Adipose tissue (tissue), 3 donors: ENCODE data around the gene CYB5R2. TPM values are rescaled to one million over a fixed set of nuclear protein-coding genes. Genes with fewer than 3 reads are reported as not detected.
"Not testable (repeated sequence)": the region's sequence is repeated elsewhere in the genome, so short reads cannot be mapped to it uniquely, and the experiment has no call there.

ENCODE experiments used
- H3K27ac ChIP-seq: one replicate; pipeline ENCODE4 v1.5.1; 2013; ENCODE audit warnings: low read depth, low read length
- WGBS, 3 donors: extraction: QIAGEN DNeasy Blood & Tissue Kit; methylation state at CpG; one replicate each; pipeline ENCODE4 v1.1.7; 2013; 5-methylcytosine and 5-hydroxymethylcytosine counted together
- polyA plus RNA-seq, 3 donors: library from polyadenylated mRNA; stranded (reverse); fragments of 200-250 nt; gene quantifications; one replicate each; pipeline ENCODE4 v1.2.3, GENCODE V29; 2013
- donor health status: healthy with polysubstance abuse.
- donor health status: Bipolar disorder and iron deficiency.
- donor health status: healthy.

Gene CYB5R2
- polyA plus RNA-seq, 3 donors: 3.0 to 17.9 (median 10.4) TPM

DNA sequence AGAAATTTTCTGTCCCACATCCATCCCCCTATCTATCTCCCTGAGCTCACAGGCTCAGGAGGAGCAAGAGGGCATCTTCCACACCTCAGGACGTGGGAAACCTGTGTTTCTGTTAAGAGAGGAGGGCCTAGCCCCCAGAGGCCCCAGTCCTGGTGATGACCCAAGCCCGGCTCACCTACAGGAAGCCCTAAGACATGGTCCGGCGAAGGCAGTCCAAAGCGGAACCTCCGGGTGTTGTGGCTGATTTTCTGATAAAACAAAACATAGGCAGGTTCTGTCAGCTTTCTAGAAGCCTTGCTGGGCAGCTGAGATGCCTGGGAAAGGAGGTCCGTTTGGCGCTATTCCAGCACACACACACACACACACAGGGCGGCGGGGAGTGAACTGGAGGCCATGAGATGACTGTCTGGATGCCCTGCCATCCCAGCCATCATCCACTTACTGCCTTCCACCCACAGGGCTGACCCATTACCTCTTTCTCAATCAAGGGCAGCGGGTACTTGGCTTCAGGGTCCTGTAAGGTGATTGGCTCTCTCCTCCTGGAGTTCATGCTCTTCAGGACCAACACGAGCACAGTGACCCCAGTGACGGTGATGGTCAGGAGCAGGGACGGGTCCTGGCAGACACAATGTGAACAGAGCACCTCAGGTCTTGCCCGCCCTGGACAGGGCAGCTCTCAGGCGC is 882 bp downstream of the CYB5R2 start:
- 85 to 93% (median 90%) methylated on average over 16 of the region's 16 CpGs for WGBS, 3 donors
- H3K27ac ChIP-seq: no peak overlapping the region

DNA sequence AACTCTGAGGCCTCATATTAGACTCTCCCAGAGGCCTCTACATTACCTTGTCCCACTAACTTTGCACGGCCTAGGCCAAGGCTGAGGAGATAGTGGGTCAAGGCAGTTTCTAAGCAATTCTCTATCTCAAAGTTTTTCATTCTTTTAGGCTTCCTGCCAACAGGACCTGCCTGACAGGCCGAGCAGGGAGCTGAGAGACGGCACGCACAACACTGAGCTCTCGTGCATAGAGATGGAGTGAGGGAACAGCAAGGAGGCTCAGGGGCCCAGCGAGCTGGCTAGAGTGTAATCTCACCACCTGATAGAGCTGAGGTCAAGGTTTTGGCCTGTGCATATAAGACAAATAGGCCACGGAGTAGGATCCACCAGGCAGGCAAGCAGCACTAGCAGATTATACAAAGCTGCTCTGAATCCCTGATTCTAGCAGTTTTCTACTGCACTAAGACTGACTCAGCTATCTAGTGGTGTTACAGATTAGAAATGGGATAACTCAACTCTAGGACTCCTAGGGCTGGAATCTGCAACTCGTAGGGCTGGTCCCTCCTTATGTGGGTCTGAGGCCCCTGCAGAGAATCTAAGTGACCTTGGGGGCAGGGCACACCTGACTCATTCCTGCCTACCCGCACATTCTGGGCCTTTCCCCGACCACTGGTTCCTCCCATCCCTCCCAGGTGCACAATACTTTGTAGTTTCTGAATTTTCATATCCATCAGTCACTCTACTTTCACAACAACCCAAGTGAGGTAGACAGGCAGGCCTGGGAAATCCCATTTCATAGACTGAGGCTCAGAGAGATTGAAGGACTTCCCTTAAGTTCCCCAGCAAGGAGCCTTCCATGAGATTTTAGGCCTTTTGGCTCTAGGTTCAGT is 1.7 kb downstream of the CYB5R2 start:
- no peak overlapping the region for H3K27ac ChIP-seq

DNA sequence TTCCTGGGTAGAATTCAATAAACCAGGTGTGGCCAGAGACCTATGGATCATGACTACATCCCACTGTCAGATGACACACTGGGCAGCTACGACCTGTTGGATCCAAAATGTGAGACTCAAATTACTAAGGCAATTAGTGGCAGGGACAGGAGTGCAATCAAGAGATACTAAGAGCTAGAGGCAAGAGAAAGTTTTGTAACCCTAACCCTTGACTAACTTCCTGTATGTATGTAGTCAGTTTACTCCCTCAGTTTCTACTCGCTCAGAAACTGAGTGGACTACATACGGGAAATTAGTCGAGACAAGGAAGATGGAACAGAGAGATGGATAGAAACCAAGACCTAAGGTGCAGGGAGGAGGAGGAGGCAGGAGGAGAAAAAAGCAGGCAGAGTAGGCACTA is 2.7 kb downstream of the CYB5R2 start:
- WGBS, 3 donors: 49 to 67% (median 63%) methylated on average over 4 of the region's 4 CpGs
- no peak overlapping the region for H3K27ac ChIP-seq

More for the DNA sequence above, 1.7 kb downstream of the CYB5R2 start:
- WGBS, 3 donors: 57 to 90% (median 85%) methylated on average over 10 of the region's 10 CpGs

DNA sequence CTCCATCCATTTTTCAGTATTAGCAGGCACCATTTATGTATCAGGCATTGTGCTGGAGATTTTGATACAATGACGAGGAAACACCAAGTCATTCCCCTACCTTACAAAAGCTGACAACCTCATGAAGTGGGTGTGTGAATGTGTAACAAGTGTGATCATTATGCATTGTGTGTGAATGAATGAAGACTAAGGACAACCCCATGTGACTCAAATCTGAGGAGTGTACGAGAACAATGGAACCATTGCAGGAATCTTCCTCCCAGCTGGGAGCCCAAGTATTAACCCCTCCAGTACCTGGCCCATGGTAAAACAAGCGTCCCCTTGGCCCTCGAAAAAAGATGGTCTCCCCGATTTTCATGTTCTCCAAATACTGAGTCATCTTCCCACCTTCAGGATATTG is 4.4 kb downstream of the CYB5R2 start:
- H3K27ac ChIP-seq: no peak overlapping the region
- WGBS, 3 donors: 73 to 82% (median 79%) methylated on average over 5 of the region's 5 CpGs

DNA sequence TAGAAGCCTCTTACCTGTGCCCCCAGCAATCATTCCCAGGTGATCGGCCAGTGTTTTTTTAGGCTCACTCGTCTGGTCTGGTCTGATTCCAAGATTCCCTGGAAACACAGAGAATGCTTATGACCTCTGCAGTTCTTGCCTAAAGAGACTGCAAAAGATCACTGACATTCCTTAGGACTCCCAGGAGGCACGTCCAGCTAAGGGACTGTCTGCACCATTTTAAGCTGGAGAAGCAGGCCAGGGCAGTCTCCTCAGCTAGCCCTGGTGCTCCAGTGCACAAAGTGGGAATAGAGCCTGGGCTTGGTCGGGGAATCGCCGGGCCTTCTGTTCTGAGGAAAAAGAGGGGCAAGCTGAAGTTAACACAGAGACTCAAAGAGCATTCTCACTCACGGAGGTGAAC is 4.8 kb downstream of the CYB5R2 start:
- H3K27ac ChIP-seq: no peak overlapping the region
- 79 to 80% (median 80%) methylated on average over 7 of the region's 7 CpGs for WGBS, 3 donors

DNA sequence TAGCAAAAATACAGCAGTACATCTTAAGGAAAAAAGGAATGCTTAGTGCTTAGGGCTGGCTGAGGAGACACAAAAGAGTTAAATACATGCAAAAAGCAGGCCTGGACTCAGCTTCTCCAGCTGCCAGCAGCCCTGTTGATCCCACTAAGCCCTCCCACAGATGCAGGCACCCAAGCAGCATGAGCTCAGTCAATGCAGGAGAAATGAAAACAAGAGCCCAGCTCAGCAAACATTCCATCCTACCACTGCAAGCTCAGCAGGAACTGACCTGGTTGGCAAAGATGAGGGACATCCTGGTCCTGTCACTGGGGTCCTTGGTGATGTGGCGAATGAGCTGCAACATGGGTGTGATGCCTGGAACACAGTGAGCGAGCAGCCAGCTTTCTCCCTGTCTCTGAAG is 5.8 kb downstream of the CYB5R2 start:
- WGBS, 3 donors: 88 to 96% (median 93%) methylated on average over 2 of the region's 2 CpGs
- no peak overlapping the region for H3K27ac ChIP-seq

DNA sequence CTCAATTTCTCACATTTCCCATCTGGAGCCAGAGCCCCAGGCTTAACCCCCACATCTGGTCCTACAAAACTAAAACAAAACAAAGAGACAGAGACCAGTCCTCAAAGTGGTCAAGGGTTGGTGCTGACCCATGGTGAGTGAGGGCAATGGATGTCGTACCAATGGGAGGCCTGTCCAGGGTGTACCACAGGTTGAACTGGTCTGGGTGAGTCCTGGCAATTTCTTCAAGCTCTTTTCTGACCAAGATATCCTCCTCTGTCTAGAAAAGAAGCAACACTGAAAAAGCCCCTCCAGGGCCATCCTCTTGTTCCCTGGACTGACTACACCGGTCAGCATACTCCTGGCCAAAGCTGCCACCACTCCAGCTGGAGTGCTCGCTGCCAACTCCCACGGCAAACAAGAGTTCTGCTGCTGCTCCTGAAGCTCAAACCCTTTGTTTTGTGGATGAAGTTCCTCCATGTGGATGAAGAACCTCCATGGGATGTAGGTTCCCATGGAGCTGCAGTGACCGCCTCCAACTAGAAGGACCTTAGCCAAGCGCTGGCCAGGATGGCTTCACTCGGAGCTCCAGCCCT is 6.9 kb downstream of the CYB5R2 start:
- whole genome bisulfite sequencing, 3 donors: 65 to 86% (median 86%) methylated on average over 7 of the region's 7 CpGs
- no peak overlapping the region for H3K27ac ChIP-seq

DNA sequence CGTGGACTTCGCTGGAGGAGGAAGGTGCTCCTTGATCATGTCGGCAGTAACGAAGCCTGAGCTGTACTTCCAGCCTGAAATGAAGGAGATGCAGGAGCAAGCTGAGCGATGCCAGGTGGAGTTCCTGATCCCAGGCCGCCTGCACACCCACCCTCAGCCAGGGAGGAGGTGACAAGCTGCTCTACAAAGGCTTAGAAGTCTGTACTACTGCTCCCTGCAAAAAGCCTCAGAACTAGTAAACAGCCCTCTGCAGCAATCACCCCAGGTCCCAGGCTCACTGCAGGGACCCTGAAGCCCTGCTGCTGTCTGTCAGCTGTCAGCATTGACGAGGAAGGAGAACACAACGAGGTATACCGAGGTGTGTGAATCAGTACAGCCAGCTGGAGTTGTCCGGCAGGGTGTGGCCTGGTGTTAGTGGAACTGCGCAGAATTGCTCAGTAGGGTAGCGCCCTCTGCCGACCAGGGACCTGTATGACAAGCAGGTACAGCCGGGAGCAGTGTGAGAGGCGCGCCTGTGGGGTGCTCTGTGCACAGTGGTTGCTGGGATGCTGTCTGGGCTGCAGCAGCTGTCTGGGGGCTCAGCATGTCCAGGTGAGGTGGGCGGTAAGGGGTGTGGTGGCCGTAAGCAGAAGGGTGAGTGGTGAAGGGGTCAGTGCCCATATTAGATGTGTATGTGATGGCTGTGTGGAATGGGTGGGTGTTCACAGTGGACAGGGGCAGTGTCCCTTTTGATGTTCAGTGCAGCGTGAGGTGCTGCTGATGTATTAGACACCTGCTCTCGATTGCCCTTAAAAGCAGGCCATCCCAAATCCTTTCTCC is 7.6 kb downstream of the CYB5R2 start:
- WGBS, 3 donors: 38 to 56% (median 53%) methylated on average over 20 of the region's 20 CpGs
- no peak overlapping the region for H3K27ac ChIP-seq

DNA sequence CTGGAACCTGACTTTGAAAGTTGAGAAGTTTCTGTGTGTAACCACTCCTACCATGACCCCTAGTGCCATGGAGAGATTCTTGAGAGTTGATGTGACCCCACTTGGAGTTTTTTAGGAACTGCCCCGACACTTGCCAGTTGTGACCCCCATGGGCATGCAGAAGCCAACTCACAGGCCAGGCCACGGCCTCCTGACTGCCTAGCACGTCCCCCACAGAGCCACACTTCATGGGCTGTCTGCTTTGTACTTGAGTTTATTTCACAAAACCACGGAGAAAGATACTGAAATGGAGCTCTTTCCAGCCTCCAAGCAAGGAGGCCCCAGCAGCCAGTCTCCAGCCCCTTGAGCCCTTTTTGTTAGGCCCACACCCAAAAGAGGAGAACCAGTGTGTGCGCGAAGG is 8.4 kb downstream of the CYB5R2 start:
- 76 to 96% (median 78%) methylated on average over 6 of the region's 6 CpGs for WGBS, 3 donors
- no peak overlapping the region for H3K27ac ChIP-seq

DNA sequence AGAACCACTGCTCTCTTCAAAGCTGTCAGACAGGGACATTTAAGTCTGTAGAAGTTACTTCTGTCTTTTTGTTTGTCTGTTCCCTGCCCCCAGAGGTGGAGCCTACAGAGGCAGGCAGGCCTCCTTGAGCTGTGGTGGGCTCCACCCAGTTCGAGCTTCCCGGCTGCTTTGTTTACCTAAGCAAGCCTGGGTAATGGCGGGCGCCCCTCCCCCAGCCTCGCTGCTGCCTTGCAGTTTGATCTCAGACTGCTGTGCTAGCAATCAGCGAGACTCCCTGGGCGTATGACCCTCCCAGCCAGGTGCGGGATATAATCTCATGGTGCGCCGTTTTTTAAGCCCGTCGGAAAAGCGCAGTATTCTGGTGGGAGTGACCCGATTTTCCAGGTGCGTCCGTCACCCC is 9.8 kb downstream of the CYB5R2 start:
- 88 to 94% (median 89%) methylated on average over 5 to 16 of the region's 16 CpGs for WGBS, 3 donors
- H3K27ac ChIP-seq: not testable (repeated sequence)

DNA sequence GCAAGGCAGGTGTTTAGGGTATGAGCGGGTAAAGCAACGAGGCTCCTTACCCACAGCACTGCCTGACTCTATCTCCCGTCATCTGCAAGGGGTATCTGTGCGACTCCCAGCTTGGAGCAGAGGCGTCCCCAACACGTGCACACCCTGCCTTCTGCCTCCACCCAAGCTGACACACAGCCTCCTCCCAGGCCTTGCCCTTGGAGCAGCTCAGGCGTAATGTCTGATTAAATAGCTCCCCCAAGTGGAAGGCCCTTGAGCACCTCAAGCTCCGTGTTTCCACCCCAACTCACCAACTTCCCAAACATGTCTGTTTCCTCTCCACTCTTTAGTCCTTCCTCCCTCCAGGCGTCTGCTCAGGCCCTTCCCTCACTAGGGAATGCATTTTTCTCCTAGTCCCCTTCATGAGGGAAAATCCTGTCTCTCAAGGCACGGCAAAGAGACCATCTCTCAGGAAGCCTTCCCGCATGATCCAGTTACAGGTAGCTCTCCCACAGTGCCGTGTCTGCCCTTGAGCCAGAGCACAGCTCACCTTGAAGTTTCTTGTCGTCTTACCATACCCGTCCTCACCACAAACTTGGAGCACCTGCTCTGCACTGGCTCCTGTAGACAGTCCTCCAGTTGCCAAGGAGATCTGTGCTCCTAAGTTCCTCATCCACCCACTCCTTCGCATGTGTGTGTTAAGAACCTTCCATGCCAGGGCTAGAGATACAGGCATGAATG is 15.8 kb downstream of the CYB5R2 start:
- WGBS, 3 donors: 42 to 56% (median 48%) methylated on average over 15 of the region's 15 CpGs

DNA sequence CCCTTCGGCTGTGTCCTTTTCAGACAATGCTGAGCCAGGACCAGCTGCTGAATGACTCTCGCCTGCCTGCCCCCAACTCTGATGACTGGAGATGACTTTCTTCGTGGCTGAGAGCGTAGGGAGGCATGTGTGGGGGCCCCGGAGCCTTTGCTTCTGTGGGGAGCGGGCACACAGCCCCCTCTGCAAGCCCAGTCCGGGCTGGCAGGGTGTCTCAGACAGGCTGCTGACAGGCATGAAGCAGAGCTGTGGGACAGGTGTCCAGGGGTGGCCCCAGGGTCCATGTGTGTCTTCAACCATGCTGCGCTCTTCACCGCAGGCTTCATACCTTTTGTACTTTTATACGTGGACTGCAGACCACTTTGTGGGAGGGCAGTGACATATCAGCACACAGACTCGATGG is 16.6 kb downstream of the CYB5R2 start:
- H3K27ac ChIP-seq: no peak overlapping the region
- 84 to 93% (median 90%) methylated on average over 11 of the region's 11 CpGs for WGBS, 3 donors

More for the DNA sequence above, 15.8 kb downstream of the CYB5R2 start:
- H3K27ac ChIP-seq: no peak overlapping the region

DNA sequence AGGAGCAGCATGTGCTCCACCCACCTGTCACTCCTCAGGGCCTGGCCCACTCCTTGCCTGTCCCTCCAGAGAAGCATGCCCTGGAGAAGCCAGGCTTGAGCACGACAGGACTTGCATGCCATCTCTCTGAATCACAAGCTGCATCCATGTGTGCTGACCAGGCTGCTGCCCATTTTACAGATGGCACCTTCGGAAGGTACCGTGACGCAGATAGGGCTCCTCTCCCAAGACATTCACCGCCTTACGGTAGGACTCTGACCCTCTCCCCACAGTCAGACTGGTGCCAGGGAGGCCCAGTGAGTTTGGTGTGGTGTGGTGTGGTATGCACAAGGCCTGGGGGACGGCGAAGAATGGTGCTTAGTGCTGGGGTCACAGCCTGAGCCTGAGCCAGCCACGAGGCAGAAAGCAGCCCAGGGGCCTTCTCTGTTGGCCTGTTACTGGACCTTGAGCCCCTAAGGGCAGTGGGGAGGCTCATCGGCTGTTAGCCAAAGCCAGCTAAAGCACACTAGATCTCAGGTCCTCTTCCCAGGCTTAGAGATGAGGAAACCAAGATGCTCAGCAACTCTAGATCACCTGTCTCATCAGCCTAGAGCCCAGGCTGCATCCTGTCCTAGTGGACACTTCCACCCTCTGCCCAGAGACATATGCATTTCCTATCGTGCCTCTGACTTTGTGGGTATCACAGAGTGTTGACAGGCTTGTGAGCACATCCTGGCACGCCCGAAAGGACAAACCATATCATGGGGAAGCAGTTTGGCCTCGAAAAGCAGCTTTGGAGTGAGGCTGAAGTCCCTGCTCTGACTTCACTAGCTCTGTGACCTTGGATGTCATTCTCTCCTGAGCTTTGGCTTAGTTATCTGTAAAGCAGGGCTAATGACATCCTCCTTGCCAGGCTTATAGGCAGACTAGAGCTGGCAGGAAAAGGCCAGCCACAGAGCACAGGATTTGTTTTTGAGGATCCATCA is 17.8 kb downstream of the CYB5R2 start:
- no peak overlapping the region for H3K27ac ChIP-seq
- 84 to 89% (median 86%) methylated on average over 13 to 14 of the region's 14 CpGs for WGBS, 3 donors

DNA sequence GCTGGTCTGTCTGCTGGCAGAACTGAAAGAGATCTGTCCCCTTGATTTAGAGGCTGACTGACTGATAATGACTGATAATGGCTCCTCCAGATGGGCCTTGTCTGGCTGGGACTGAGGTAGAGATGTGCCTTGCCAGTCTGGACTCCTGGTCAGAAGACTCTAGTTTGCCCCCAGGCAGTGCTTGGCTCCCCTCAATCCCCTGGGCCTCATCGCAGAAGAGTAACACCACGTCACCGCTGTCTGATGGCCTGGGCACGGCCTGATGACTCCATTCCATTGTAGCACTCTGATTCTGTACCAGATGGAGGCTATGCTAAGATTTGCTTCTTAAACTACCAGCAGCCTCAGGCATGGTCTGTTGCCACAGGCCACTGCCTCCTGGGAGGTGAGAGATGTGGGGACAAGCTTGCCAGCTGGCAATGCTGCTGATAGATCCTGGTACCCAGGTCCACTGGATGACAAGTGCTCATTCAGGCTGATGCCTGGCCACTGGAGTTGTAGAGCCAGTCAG is 19.1 kb downstream of the CYB5R2 start:
- WGBS, 3 donors: 85 to 91% (median 89%) methylated on average over 4 of the region's 4 CpGs
- H3K27ac ChIP-seq: no peak overlapping the region

DNA sequence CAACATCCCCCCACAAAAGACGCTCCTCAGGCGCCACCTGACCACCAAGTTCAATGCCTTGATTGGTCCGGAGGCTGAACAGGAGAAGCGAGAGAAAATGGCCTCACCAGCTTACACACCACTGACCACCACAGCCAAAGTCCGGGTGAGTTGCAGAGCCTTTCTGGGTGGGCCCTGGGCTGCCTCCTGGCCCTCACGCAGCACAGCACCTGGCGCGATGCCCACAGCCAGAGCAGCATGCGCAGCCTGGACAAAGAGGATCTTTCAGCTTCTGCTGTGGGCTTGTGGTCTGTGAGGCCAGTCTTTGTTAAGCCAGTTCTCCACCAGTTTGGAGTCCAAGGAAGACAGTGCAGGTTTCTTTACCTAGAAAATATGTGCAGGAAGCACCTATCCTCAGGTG is 21.6 kb downstream of the CYB5R2 start:
- H3K27ac ChIP-seq: no peak overlapping the region
- 82 to 90% (median 84%) methylated on average over 9 of the region's 9 CpGs for WGBS, 3 donors

DNA sequence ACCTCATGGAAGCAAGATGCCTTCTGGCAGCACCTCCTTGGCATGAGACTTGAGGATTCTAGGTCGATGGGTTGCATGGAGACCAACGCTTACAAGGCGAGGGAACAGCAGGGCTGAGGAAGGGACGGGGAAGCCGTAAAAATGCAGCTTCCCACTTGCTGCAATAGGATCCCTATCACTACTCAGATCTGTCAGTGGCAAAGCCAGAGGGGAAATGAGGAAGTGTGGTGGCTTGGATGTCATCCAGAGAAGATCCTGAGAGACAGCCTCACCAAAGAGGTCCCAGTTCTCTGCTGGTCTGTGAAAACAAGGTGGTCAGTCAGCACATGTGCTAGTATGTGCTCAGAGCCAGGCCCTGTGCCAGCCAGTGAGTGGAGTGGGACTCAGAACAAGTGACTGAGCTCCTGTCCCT is 22.2 kb downstream of the CYB5R2 start:
- 44 to 53% (median 45%) methylated on average over 5 of the region's 5 CpGs for WGBS, 3 donors
- no peak overlapping the region for H3K27ac ChIP-seq

DNA sequence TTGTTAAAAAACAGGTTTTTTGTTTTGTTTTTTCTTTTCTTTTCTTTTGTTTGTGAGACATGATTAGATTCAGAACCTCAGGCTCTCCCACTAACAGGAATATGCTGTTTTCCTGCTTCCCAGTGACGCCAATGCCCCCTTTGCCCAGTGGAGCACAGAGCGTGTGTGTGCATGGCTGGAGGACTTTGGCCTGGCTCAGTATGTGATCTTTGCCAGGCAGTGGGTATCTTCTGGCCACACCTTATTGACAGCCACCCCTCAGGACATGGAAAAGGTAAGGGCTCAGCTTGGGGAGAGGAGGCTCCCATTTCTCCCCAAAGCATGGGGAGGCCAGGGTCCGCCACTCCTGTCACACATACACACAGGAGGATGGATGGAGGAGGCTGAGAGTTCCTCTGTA is 25.0 kb downstream of the CYB5R2 start:
- no peak overlapping the region for H3K27ac ChIP-seq
- WGBS, 3 donors: 88 to 92% (median 92%) methylated on average over 3 of the region's 3 CpGs
